AG09319 (cell line): ENCODE measurements around the gene FRMD3.
"Not testable (repeated sequence)": the region's sequence is repeated elsewhere in the genome, so short reads cannot be mapped to it uniquely, and the experiment has no call there.

Source experiments
- DNase-seq: peaks from one replicate; pipeline ENCODE4 v3.0.0-alpha.2; 2010; ENCODE audit warnings: low read depth; ENCODE audit errors: extremely low read depth
- CTCF ChIP-seq: IDR thresholded peaks from 2 replicates; pipeline ENCODE4 v1.5.1; 2011; ENCODE audit warnings: low read depth, mild to moderate bottlenecking, inconsistent platforms, low read length, moderate library complexity

Gene FRMD3

GRCh38 chr9:83523684-83524083 lies 14.5 kb downstream of the FRMD3 start:
- TF ChIP-seq CTCF = no peak

GRCh38 chr9:83521411-83521810 lies 16.8 kb downstream of the FRMD3 start:
- DNase-seq = no peak
- TF ChIP-seq CTCF = no peak

More at GRCh38 chr9:83523684-83524083, 14.5 kb downstream of the FRMD3 start:
- DNase-seq = no peak

GRCh38 chr9:83521011-83521410 lies 17.2 kb downstream of the FRMD3 start:
- TF ChIP-seq CTCF = no peak
- no peak for DNase-seq

- no peak for TF ChIP-seq CTCF
- DNase-seq = no peak
These were observed 17.9 kb downstream of the FRMD3 start for GRCh38 chr9:83520292-83520691.

- DNase-seq = not testable (repeated sequence)
These were observed 20.2 kb downstream of the FRMD3 start for GRCh38 chr9:83517980-83518379.

GRCh38 chr9:83514767-83515166 lies 23.4 kb downstream of the FRMD3 start:
- DNase-seq = no peak
- TF ChIP-seq CTCF = no peak

GRCh38 chr9:83512621-83513020 lies 25.6 kb downstream of the FRMD3 start:
- DNase-seq = no peak

More at GRCh38 chr9:83512621-83513020, 25.6 kb downstream of the FRMD3 start:
- no peak for TF ChIP-seq CTCF
